HG02642 (cell line): ENCODE results near the gene GABRE.

Source experiments
- ATAC-seq: cut with Tn5 transposase; IDR thresholded peaks from one replicate; pipeline ENCODE4 v1.9.1; 2021; ENCODE audit warnings: mild to moderate bottlenecking; ENCODE audit not compliant: unreplicated experiment, poor library complexity

The GABRE gene

GRCh38 chrX:151974336-151975227 lies at the start of gene GABRE:
Gene GABRE (minus strand): TSS chrX:151974676. CDS start chrX:151974625, 51 bp downstream.
- ATAC-seq = no peak

- no peak for ATAC-seq
Observed at GRCh38 chrX:152020888-152021287, 46.4 kb upstream of the GABRE start.

- no peak for ATAC-seq
Observed at GRCh38 chrX:151999813-152000212, 25.3 kb upstream of the GABRE start.

GRCh38 chrX:151997539-151997938 lies 23.1 kb upstream of the GABRE start:
- ATAC-seq = no peak

- no peak for ATAC-seq
Observed at GRCh38 chrX:151996347-151996746, 21.9 kb upstream of the GABRE start.

- ATAC-seq = no peak
Observed at GRCh38 chrX:151994476-151994875, 20.0 kb upstream of the GABRE start.

GRCh38 chrX:151988706-151989299 lies 14.3 kb upstream of the GABRE start:
- ATAC-seq = no peak

- ATAC-seq = no peak
Observed at GRCh38 chrX:151987108-151987507, 12.6 kb upstream of the GABRE start.

GRCh38 chrX:151985955-151986354 lies 11.5 kb upstream of the GABRE start:
- no peak for ATAC-seq

GRCh38 chrX:151985531-151985930 lies 11.1 kb upstream of the GABRE start:
- ATAC-seq = no peak

- no peak for ATAC-seq
Observed at GRCh38 chrX:151984902-151985301, 10.4 kb upstream of the GABRE start.

GRCh38 chrX:151984328-151984727 lies 9.9 kb upstream of the GABRE start:
- no peak for ATAC-seq

- no peak for ATAC-seq
Observed at GRCh38 chrX:151983186-151983585, 8.7 kb upstream of the GABRE start.

GRCh38 chrX:151982222-151982621 lies 7.7 kb upstream of the GABRE start:
- no peak for ATAC-seq

GRCh38 chrX:151981129-151981528 lies 6.7 kb upstream of the GABRE start:
- ATAC-seq = no peak

- no peak for ATAC-seq
Observed at GRCh38 chrX:151977923-151978322, 3.4 kb upstream of the GABRE start.

GRCh38 chrX:151977009-151977408 lies 2.5 kb upstream of the GABRE start:
- no peak for ATAC-seq

GRCh38 chrX:151975736-151976275 lies 1.3 kb upstream of the GABRE start:
- no peak for ATAC-seq

GRCh38 chrX:151975228-151975593 lies 735 bp upstream of the GABRE start:
- ATAC-seq = no peak

GRCh38 chrX:151973851-151974335 lies 583 bp downstream of the GABRE start:
- ATAC-seq = no peak

GRCh38 chrX:151973060-151973661 lies 1.3 kb downstream of the GABRE start:
- no peak for ATAC-seq
